ENCODE measurements around the gene CDAN1. TPM values are rescaled to one million over a fixed set of nuclear protein-coding genes. Genes with fewer than 3 reads are reported as not detected.

The CDAN1 gene
- total RNA-seq, 1 donor from 2014 or later = 20.6 TPM

GRCh38 chr15:42726114-42726513, 10.8 kb downstream of the CDAN1 start:
- Mint-ChIP-seq H3K4me3 (ENCODE audit: unreplicated experiment) (peak overlapping the region; percentile 68), H3K9me3 (ENCODE audit: unreplicated experiment) (peaks cover 16% of the 10 kb centered on the region), H3K27ac (ENCODE audit: unreplicated experiment) (peak overlapping the region; percentile 84), H3K36me3 (ENCODE audit: unreplicated experiment) (no peaks in the 10 kb centered on the region), H3K4me1 (ENCODE audit: low read depth, unreplicated experiment) (peaks cover 32% of the 10 kb centered on the region), H3K27me3 (ENCODE audit: unreplicated experiment) (peaks cover 15% of the 10 kb centered on the region)
- DNase-seq = no peak
- TF ChIP-seq CTCF (IDR thresholded peaks at IDR 0.05; ENCODE audit: partially characterized antibody, unreplicated experiment) = no peak

- peak overlapping the region; percentile 75 for H3K27ac Mint-ChIP-seq (ENCODE audit: unreplicated experiment)
- peaks cover 16% of the 10 kb centered on the region for H3K9me3 Mint-ChIP-seq (ENCODE audit: unreplicated experiment)
- H3K4me3 Mint-ChIP-seq (ENCODE audit: unreplicated experiment) = peak overlapping the region; percentile 38
- H3K36me3 Mint-ChIP-seq (ENCODE audit: unreplicated experiment) = no peaks in the 10 kb centered on the region
- H3K27me3 Mint-ChIP-seq (ENCODE audit: unreplicated experiment) = peaks cover 13% of the 10 kb centered on the region
- peaks cover 33% of the 10 kb centered on the region for H3K4me1 Mint-ChIP-seq (ENCODE audit: low read depth, unreplicated experiment)
- DNase-seq = no peak
- no peak for TF ChIP-seq CTCF (IDR thresholded peaks at IDR 0.05; ENCODE audit: partially characterized antibody, unreplicated experiment)
These were observed 11.5 kb downstream of the CDAN1 start for GRCh38 chr15:42725331-42725903.

GRCh38 chr15:42724276-42724675, 12.7 kb downstream of the CDAN1 start:
- Mint-ChIP-seq H3K4me3 (ENCODE audit: unreplicated experiment) (no peak overlapping the region), H3K27me3 (ENCODE audit: unreplicated experiment) (peaks cover 11% of the 10 kb centered on the region), H3K9me3 (ENCODE audit: unreplicated experiment) (peaks cover 16% of the 10 kb centered on the region), H3K36me3 (ENCODE audit: unreplicated experiment) (no peaks in the 10 kb centered on the region), H3K4me1 (ENCODE audit: low read depth, unreplicated experiment) (peaks cover 37% of the 10 kb centered on the region), H3K27ac (ENCODE audit: unreplicated experiment) (no peak overlapping the region)
- no peak for TF ChIP-seq CTCF (IDR thresholded peaks at IDR 0.05; ENCODE audit: partially characterized antibody, unreplicated experiment)
- DNase-seq = no peak

- peaks cover 12% of the 10 kb centered on the region for H3K9me3 Mint-ChIP-seq (ENCODE audit: unreplicated experiment)
- no peak for TF ChIP-seq CTCF (IDR thresholded peaks at IDR 0.05; ENCODE audit: partially characterized antibody, unreplicated experiment)
- no peaks in the 10 kb centered on the region for H3K36me3 Mint-ChIP-seq (ENCODE audit: unreplicated experiment)
- no peak overlapping the region for H3K27ac Mint-ChIP-seq (ENCODE audit: unreplicated experiment)
- H3K4me1 Mint-ChIP-seq (ENCODE audit: low read depth, unreplicated experiment) = peaks cover 29% of the 10 kb centered on the region
- peaks cover 7% of the 10 kb centered on the region for H3K27me3 Mint-ChIP-seq (ENCODE audit: unreplicated experiment)
- DNase-seq = no peak
- no peak overlapping the region for H3K4me3 Mint-ChIP-seq (ENCODE audit: unreplicated experiment)
These were observed 13.9 kb downstream of the CDAN1 start for GRCh38 chr15:42723068-42723467.

- H3K4me1 Mint-ChIP-seq (ENCODE audit: low read depth, unreplicated experiment) = peaks cover 19% of the 10 kb centered on the region
- DNase-seq = no peak
- peaks cover 10% of the 10 kb centered on the region for H3K9me3 Mint-ChIP-seq (ENCODE audit: unreplicated experiment)
- no peaks in the 10 kb centered on the region for H3K36me3 Mint-ChIP-seq (ENCODE audit: unreplicated experiment)
- no peak overlapping the region for H3K27ac Mint-ChIP-seq (ENCODE audit: unreplicated experiment)
- H3K4me3 Mint-ChIP-seq (ENCODE audit: unreplicated experiment) = no peak overlapping the region
- no peak for TF ChIP-seq CTCF (IDR thresholded peaks at IDR 0.05; ENCODE audit: partially characterized antibody, unreplicated experiment)
- H3K27me3 Mint-ChIP-seq (ENCODE audit: unreplicated experiment) = peaks cover 7% of the 10 kb centered on the region
These were observed 15.0 kb downstream of the CDAN1 start for GRCh38 chr15:42721916-42722315.

Measured in glutamatergic neuron (in vitro differentiated cells).